Measurements from ENCODE around the gene SERF1A.
"Not testable (repeated sequence)": the region's sequence is repeated elsewhere in the genome, so short reads cannot be mapped to it uniquely, and the experiment has no call there.

DNA sequence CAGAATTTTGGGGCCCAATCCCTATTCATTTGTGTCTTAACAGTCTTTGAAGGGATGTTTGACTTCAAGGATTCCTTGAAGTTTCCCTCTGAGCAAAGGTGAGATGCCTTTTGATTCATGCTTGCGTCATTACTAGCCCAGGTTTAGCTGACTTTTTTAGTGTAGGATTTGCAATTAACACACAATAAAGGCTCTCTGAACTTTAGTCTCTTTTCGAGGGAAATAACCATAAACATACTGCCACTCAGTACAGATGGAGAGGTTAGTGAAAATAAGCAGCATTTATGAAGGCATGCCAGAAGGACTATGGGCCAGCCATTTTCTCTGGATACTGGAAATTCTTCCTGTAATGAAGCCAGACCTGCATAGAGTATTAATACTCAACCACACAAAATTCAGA lies 4.4 kb upstream of the SERF1A start:
- TF ChIP-seq, protein P1, sequence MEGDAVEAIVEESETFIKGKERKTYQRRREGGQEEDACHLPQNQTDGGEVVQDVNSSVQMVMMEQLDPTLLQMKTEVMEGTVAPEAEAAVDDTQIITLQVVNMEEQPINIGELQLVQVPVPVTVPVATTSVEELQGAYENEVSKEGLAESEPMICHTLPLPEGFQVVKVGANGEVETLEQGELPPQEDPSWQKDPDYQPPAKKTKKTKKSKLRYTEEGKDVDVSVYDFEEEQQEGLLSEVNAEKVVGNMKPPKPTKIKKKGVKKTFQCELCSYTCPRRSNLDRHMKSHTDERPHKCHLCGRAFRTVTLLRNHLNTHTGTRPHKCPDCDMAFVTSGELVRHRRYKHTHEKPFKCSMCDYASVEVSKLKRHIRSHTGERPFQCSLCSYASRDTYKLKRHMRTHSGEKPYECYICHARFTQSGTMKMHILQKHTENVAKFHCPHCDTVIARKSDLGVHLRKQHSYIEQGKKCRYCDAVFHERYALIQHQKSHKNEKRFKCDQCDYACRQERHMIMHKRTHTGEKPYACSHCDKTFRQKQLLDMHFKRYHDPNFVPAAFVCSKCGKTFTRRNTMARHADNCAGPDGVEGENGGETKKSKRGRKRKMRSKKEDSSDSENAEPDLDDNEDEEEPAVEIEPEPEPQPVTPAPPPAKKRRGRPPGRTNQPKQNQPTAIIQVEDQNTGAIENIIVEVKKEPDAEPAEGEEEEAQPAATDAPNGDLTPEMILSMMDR (IDR thresholded peaks at IDR 0.05): not testable (repeated sequence)
- not testable (repeated sequence) for TF ChIP-seq POLR2AphosphoS5 (IDR thresholded peaks at IDR 0.05; ENCODE audit: insufficient read depth in 1 of 2, low read depth in 1 of 2)
